Subcutaneous abdominal adipose tissue (tissue), 5 donors: Measurements from ENCODE around the gene LRRC74A.

Source experiments
- H3K27ac ChIP-seq: one replicate; pipeline ENCODE4 v1.7.0; 2013; ENCODE audit warnings: low read depth, mild to moderate bottlenecking, inconsistent platforms, low read length, moderate library complexity
- H3K27me3 ChIP-seq, 5 donors: one replicate each; pipeline ENCODE4 v1.7.0; 2013; ENCODE audit warnings: low read length in 5 of 5, inconsistent platforms in 1 of 5; ENCODE audit not compliant: control insufficient read depth in 5 of 5, insufficient read depth in 4 of 5
- H3K36me3 ChIP-seq, 5 donors: one replicate each; pipeline ENCODE4 v1.7.0; 2013; ENCODE audit warnings: low read length in 5 of 5; ENCODE audit not compliant: control insufficient read depth in 5 of 5, insufficient read depth in 5 of 5
- H3K4me1 ChIP-seq, 5 donors: one replicate each; pipeline ENCODE4 v1.7.0; 2013; ENCODE audit warnings: low read length in 5 of 5, mild to moderate bottlenecking in 3 of 5, moderate library complexity in 1 of 5; ENCODE audit not compliant: control insufficient read depth in 5 of 5, insufficient read depth in 5 of 5
- H3K4me3 ChIP-seq, 5 donors: one replicate each; pipeline ENCODE4 v1.7.0; 2013; ENCODE audit warnings: low read length in 5 of 5, low read depth in 1 of 5
- H3K9ac ChIP-seq, 5 donors: one replicate each; pipeline ENCODE4 v1.7.0; 2013; ENCODE audit warnings: low read length in 5 of 5, mild to moderate bottlenecking in 4 of 5, moderate library complexity in 3 of 5
- H3K9me3 ChIP-seq, 5 donors: one replicate each; pipeline ENCODE4 v1.7.0; 2013; ENCODE audit warnings: low read length in 5 of 5; ENCODE audit not compliant: control insufficient read depth in 5 of 5
- donor health status: healthy.
- donor health status: healthy.
- donor health status: healthy.
- donor health status: healthy.
- donor health status: healthy.

LRRC74A gene

GRCh38 chr14:76782115-76782884 is 43.9 kb upstream of the LRRC74A start:
- H3K4me3 ChIP-seq, result no peak overlapping the region
- H3K27ac ChIP-seq, result peak overlapping the region; percentile 16
- H3K9me3 ChIP-seq, result no peaks in the 10 kb centered on the region
- H3K36me3 ChIP-seq, result peaks cover 0 to 68% (median 53%) of the 10 kb centered on the region in 5 donors
- no peak overlapping the region for H3K9ac ChIP-seq
- H3K4me1 ChIP-seq, result peaks cover 3 to 28% (median 15%) of the 10 kb centered on the region in 5 donors
- H3K27me3 ChIP-seq, result no peaks in the 10 kb centered on the region

GRCh38 chr14:76782885-76783566 is 43.2 kb upstream of the LRRC74A start:
- Histone ChIP-seq H3K4me1 (peaks cover 3 to 25% (median 10%) of the 10 kb centered on the region in 5 donors), H3K27me3 (no peaks in the 10 kb centered on the region), H3K27ac (no peak overlapping the region), H3K9me3 (no peaks in the 10 kb centered on the region), H3K36me3 (peaks cover 0 to 71% (median 58%) of the 10 kb centered on the region in 5 donors), H3K9ac (no peak overlapping the region), H3K4me3 (no peak overlapping the region)

GRCh38 chr14:76784266-76784874 is 41.8 kb upstream of the LRRC74A start:
- peaks cover 3 to 27% (median 12%) of the 10 kb centered on the region in 5 donors for H3K4me1 ChIP-seq
- H3K9ac ChIP-seq, result no peak overlapping the region
- no peak overlapping the region for H3K27ac ChIP-seq
- H3K9me3 ChIP-seq, result no peaks in the 10 kb centered on the region
- no peaks in the 10 kb centered on the region for H3K27me3 ChIP-seq
- H3K4me3 ChIP-seq, result no peak overlapping the region
- peaks cover 0 to 75% (median 62%) of the 10 kb centered on the region in 5 donors for H3K36me3 ChIP-seq

GRCh38 chr14:76784881-76785280 is 41.3 kb upstream of the LRRC74A start:
- Histone ChIP-seq H3K4me1 (peaks cover 3 to 27% (median 12%) of the 10 kb centered on the region in 5 donors), H3K9me3 (no peaks in the 10 kb centered on the region), H3K27me3 (no peaks in the 10 kb centered on the region), H3K4me3 (no peak overlapping the region), H3K36me3 (peaks cover 0 to 74% (median 59%) of the 10 kb centered on the region in 5 donors), H3K9ac (no peak overlapping the region), H3K27ac (no peak overlapping the region)

GRCh38 chr14:76786601-76787000 is 39.6 kb upstream of the LRRC74A start:
- Histone ChIP-seq H3K9ac (no peak overlapping the region), H3K36me3 (peaks cover 11 to 74% (median 62%) of the 10 kb centered on the region in 5 donors), H3K27me3 (no peaks in the 10 kb centered on the region), H3K9me3 (no peaks in the 10 kb centered on the region), H3K4me3 (no peak overlapping the region), H3K4me1 (peaks cover 3 to 24% (median 12%) of the 10 kb centered on the region in 5 donors), H3K27ac (no peak overlapping the region)

- Histone ChIP-seq H3K27ac (no peak overlapping the region), H3K9ac (no peak overlapping the region), H3K27me3 (no peaks in the 10 kb centered on the region), H3K9me3 (no peaks in the 10 kb centered on the region), H3K36me3 (peaks cover 26 to 54% (median 44%) of the 10 kb centered on the region in 5 donors), H3K4me3 (no peak overlapping the region), H3K4me1 (peaks cover 0 to 8% (median 2%) of the 10 kb centered on the region in 5 donors)
Observed at GRCh38 chr14:76792422-76792821, 33.8 kb upstream of the LRRC74A start.

- peaks cover 0 to 3% (median 2%) of the 10 kb centered on the region in 5 donors for H3K4me1 ChIP-seq
- no peak overlapping the region for H3K27ac ChIP-seq
- no peak overlapping the region for H3K4me3 ChIP-seq
- no peak overlapping the region for H3K9ac ChIP-seq
- no peaks in the 10 kb centered on the region for H3K27me3 ChIP-seq
- no peaks in the 10 kb centered on the region for H3K9me3 ChIP-seq
- H3K36me3 ChIP-seq, result peaks cover 29 to 54% (median 42%) of the 10 kb centered on the region in 5 donors
Observed at GRCh38 chr14:76793324-76793723, 32.9 kb upstream of the LRRC74A start.

GRCh38 chr14:76793956-76794355 is 32.3 kb upstream of the LRRC74A start:
- Histone ChIP-seq H3K4me3 (no peak overlapping the region), H3K27me3 (no peaks in the 10 kb centered on the region), H3K4me1 (peaks cover 0 to under 1% (median 0%) of the 10 kb centered on the region in 5 donors), H3K27ac (no peak overlapping the region), H3K9me3 (no peaks in the 10 kb centered on the region), H3K9ac (no peak overlapping the region), H3K36me3 (peaks cover 31 to 53% (median 39%) of the 10 kb centered on the region in 5 donors)

GRCh38 chr14:76806446-76806845 is 19.8 kb upstream of the LRRC74A start:
- no peaks in the 10 kb centered on the region for H3K9me3 ChIP-seq
- H3K9ac ChIP-seq, result no peak overlapping the region
- H3K27me3 ChIP-seq, result no peaks in the 10 kb centered on the region
- no peak overlapping the region for H3K4me3 ChIP-seq
- H3K27ac ChIP-seq, result no peak overlapping the region
- H3K36me3 ChIP-seq, result peaks cover 34 to 71% (median 62%) of the 10 kb centered on the region in 5 donors
- peaks cover 5 to 12% (median 10%) of the 10 kb centered on the region in 5 donors for H3K4me1 ChIP-seq

- Histone ChIP-seq H3K27me3 (no peaks in the 10 kb centered on the region), H3K4me3 (no peak overlapping the region), H3K36me3 (peaks cover 24 to 59% (median 52%) of the 10 kb centered on the region in 5 donors), H3K27ac (no peak overlapping the region), H3K4me1 (peaks cover 7 to 24% (median 22%) of the 10 kb centered on the region in 5 donors), H3K9ac (no peak overlapping the region), H3K9me3 (no peaks in the 10 kb centered on the region)
Observed at GRCh38 chr14:76808011-76808410, 18.2 kb upstream of the LRRC74A start.
